HepG2 (cell line): ENCODE results near the gene MYO19. TPM values are rescaled to one million over a fixed set of nuclear protein-coding genes. Genes with fewer than 3 reads are reported as not detected.
A peak's percentile ranks its signal among the peaks of the same experiment; 100 is the strongest.

Source experiments
- ATAC-seq: fragments of 200-7000 bp; cut with Tn5 transposase; 3 replicates; pipeline ENCODE4 v1.9.1; 2020; ENCODE audit warnings: mild to moderate bottlenecking, moderate library complexity
- BruUV-seq: library from RNA; stranded (reverse); fragments of 400-500 nt; replicated peaks from 2 replicates; lab custom pipeline; 2021; lab: Mats Ljungman, UMichigan
- CTCF ChIA-PET: fragments of 300-600 bp; formaldehyde crosslinking; extraction: SDS; loops from one replicate; lab custom pipeline; 2021; ENCODE audit warnings: low total read pairs, inconsistent platforms, low intra/inter-chr PET ratio; lab: Yijun Ruan, JAX
- POLR2A ChIA-PET: fragments of 350-600 bp; sonication (Branson Sonifier 250); formaldehyde crosslinking; loops from one replicate; lab custom pipeline; 2020; ENCODE audit warnings: antibody characterized with exemption, inconsistent platforms; lab: Yijun Ruan, JAX
- DNase-seq: peaks from one replicate; pipeline ENCODE4 v3.0.0-alpha.2; 2015; ENCODE audit warnings: low spot score
- FAIRE-seq: peaks from 3 replicates; lab custom pipeline; 2011; peaks lifted over from hg19 to GRCh38; lab: Jason Lieb, UNC
- H2AFZ ChIP-seq: one replicate; pipeline ENCODE4 v1.6.1; 2011; ENCODE audit warnings: low read length, inconsistent platforms
- H3K27ac ChIP-seq: fragments of 300-600 bp; 3 replicates; pipeline ENCODE4 v1.8.0; 2011; ENCODE audit warnings: mixed run types, mild to moderate bottlenecking, mixed read lengths, low read length, inconsistent platforms; ENCODE audit not compliant: insufficient read depth; ENCODE audit errors: extremely low read length
- H3K27me3 ChIP-seq, 2 experiments: fragments of 200-600 bp in 1 of 2; 2 replicates in 1 of 2; 3 replicates in 1 of 2; pipeline versions ENCODE4 v1.6.0 to v1.8.0; 2011; ENCODE audit warnings: low read length in 2 of 2, mild to moderate bottlenecking in 2 of 2, moderate library complexity in 2 of 2, inconsistent platforms in 1 of 2; ENCODE audit not compliant: insufficient read depth in 2 of 2, control insufficient read depth in 1 of 2
- H3K36me3 ChIP-seq, 2 experiments: fragments of 200-600 bp in 1 of 2; replicated peaks in 1 of 2; 2 replicates in 1 of 2; 3 replicates in 1 of 2; pipeline versions ENCODE4 v1.5.1 to v1.8.0; 2011; ENCODE audit warnings: low read length in 2 of 2, inconsistent platforms in 1 of 2; ENCODE audit not compliant: insufficient read depth in 2 of 2, control insufficient read depth in 1 of 2
- H3K4me1 ChIP-seq: 2 replicates; pipeline ENCODE4 v1.5.1; 2012; ENCODE audit warnings: low read length, inconsistent platforms; ENCODE audit not compliant: insufficient read depth
- H3K4me2 ChIP-seq: 2 replicates; pipeline ENCODE4 v1.6.0; 2011; ENCODE audit warnings: low read depth, low read length, inconsistent platforms
- H3K4me3 ChIP-seq, 3 experiments: fragments of 200-600 bp in 1 of 3; sonication (generic), shearing (Covaris generic) in 1 of 3; replicated peaks in 1 of 3; 2 replicates each; pipeline ENCODE4 v1.5.1; 2011 to 2016; ENCODE audit warnings: low read length in 3 of 3, inconsistent platforms in 2 of 3, low read depth in 2 of 3, mild to moderate bottlenecking in 2 of 3, control low read depth in 1 of 3, mixed read lengths in 1 of 3; ENCODE audit not compliant: insufficient read depth in 1 of 3
- H3K79me2 ChIP-seq: one replicate; pipeline ENCODE4 v1.6.1; 2011; ENCODE audit warnings: low read length, inconsistent platforms; ENCODE audit not compliant: insufficient read depth
- H3K9ac ChIP-seq: 2 replicates; pipeline ENCODE4 v1.6.0; 2011; ENCODE audit warnings: mild to moderate bottlenecking, low read depth, low read length, inconsistent platforms; ENCODE audit not compliant: insufficient read depth
- H3K9me3 ChIP-seq: 2 replicates; pipeline ENCODE4 v1.5.1; 2012; ENCODE audit warnings: mild to moderate bottlenecking, low read length
- H4K20me1 ChIP-seq: 2 replicates; pipeline ENCODE4 v1.6.0; 2011; ENCODE audit warnings: inconsistent platforms, mild to moderate bottlenecking, low read length, moderate library complexity; ENCODE audit not compliant: insufficient read depth
- AGO2 ChIP-seq: fragments of 200-400 bp; formaldehyde crosslinking; optimal IDR thresholded peaks from 2 replicates; pipeline ENCODE3; 2017; ENCODE audit warnings: mild to moderate bottlenecking, low read depth, low read length, moderate library complexity
- POLR2A ChIP-seq, 2 experiments: IDR thresholded peaks; 2 replicates each; pipeline ENCODE4 v1.6.1; 2011; ENCODE audit warnings: low read depth in 2 of 2, low read length in 2 of 2, mild to moderate bottlenecking in 1 of 2, moderate library complexity in 1 of 2; ENCODE audit not compliant: insufficient read depth in 1 of 2
- RBM22 ChIP-seq: fragments of 200-400 bp; formaldehyde crosslinking; optimal IDR thresholded peaks from 2 replicates; pipeline ENCODE3; 2017; ENCODE audit warnings: mild to moderate bottlenecking, low read length, moderate library complexity
- SP2 ChIP-seq: sonication (generic); formaldehyde crosslinking; IDR thresholded peaks from 2 replicates; pipeline ENCODE4 v1.5.1; 2020; ENCODE audit warnings: mild to moderate bottlenecking, missing genetic modification reagents
- WGBS: methylation state at CpG from one replicate; pipeline ENCODE4 v1.1.6; 2017; ENCODE audit warnings: low lambda C conversion rate; 5-methylcytosine and 5-hydroxymethylcytosine counted together
- in situ Hi-C: cut with HindIII; loops from 2 replicates; pipeline ENCODE4 v1.10.0; 2017; ENCODE audit warnings: low pct_unique_long_range_greater_than_20kb; ENCODE audit not compliant: extremely low pct_ligation_motif_present
- intact Hi-C: fragments of 100-400 bp; cut with micrococcal nuclease; formaldehyde crosslinking; loops from one replicate; pipeline ENCODE4 v1.10.0; 2022; ENCODE audit not compliant: unreplicated experiment
- polyA plus RNA-seq, 8 experiments: library from polyadenylated mRNA; depleted of rRNA in 3 of 8; stranded (reverse) in 7 of 8; unstranded in 1 of 8; fragments of >200 nt; fragmentation: Illumina TruSeq in 4 of 8; extraction: Trizol in 4 of 8; gene quantifications; 2 replicates each; pipeline versions ENCODE4 v1.2.1 to v1.2.3, GENCODE V29; 2011 to 2016; ENCODE audit warnings: low read depth in 4 of 8, missing spikeins in 1 of 8, mixed read lengths in 1 of 8; ENCODE audit not compliant: insufficient read depth in 1 of 8
- total RNA-seq, 5 experiments: library from RNA; depleted of rRNA; stranded (reverse); fragments of >200 nt; fragmentation: Illumina TruSeq; extraction: Trizol; gene quantifications; 2 replicates each; pipeline ENCODE4 v1.2.3, GENCODE V29; 2016; ENCODE audit warnings: low read depth in 1 of 5
- TF ChIP-seq, protein P1 (sequence below), 2 experiments: fragments of 450-650 bp in 1 of 2; sonication (generic) in 1 of 2; formaldehyde crosslinking in 1 of 2; IDR thresholded peaks; 2 replicates each; pipeline versions ENCODE4 v1.6.1 to v1.8.0; 2016 to 2022; ENCODE audit warnings: antibody characterized with exemption in 1 of 2, mild to moderate bottlenecking in 1 of 2, missing genetic modification reagents in 1 of 2

Gene MYO19
- total and polyA plus RNA-seq, 2 of the 13 experiments (the other 11 are each of a cell fraction or from before 2014, with no cell fraction given): 75.7 to 82.3 TPM

DNA sequence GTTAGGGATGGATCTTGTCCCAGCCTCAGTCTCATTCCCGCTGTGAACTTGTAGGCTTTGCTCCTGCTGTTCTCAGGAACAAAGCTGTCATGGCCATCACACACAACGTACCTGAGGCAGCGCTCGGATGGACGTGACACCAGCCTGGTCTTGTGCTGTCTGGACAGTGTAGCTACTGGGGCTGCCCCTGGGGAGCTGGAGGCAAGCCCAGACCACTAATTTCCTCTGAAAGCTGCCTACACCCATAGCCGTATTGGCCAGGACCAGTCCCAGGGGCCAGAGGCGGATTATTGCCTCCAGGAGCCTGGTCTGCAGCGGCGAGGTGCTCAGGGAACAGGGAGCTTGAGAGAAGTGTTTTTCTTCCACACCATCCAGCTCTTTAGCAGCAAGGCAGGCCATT is 36.5 kb downstream of the MYO19 start:
- no TSS peak for BruUV-seq
- no peaks in the 10 kb centered on the region for H4K20me1 ChIP-seq
- no peaks in the 10 kb centered on the region for H3K4me1 ChIP-seq
- ChIA-PET POLR2A (interaction anchor here (1.7 kb wide), 1 partner anchor 12 kb away, joined by 5 read pairs; the partner anchor contains the start of gene ZNHIT3), CTCF (no interaction called here)
- H3K79me2 ChIP-seq: no peaks in the 10 kb centered on the region
- TF ChIP-seq RBM22 (peak; percentile 44), AGO2 (peak; percentile 28), SP2 (CRISPR knock-in tag) (no peak), POLR2A (IDR thresholded peaks at IDR 0.05; ENCODE audit: insufficient read depth in 1 of 2, low read depth in 2 of 2, low read length in 2 of 2) (peak in 1 of 2 experiments; percentile 39; a peak in 1 of 4 replicates)
- DNase-seq (no peak), ATAC-seq (no peak), FAIRE-seq (no peak)
- H2AFZ ChIP-seq: no peak overlapping the region
- H3K27ac ChIP-seq: no peak overlapping the region
- H3K9me3 ChIP-seq: no peaks in the 10 kb centered on the region
- no peaks in the 10 kb centered on the region for H3K27me3 ChIP-seq
- H3K4me2 ChIP-seq: no peak overlapping the region
- intact Hi-C loops (no loop called here), in situ Hi-C loops (loop anchor here (25.0 kb wide), 1 partner anchor 536 kb away; no protein-coding TSS in a partner anchor)
- H3K36me3 ChIP-seq: peaks cover 27 to 73% of the 10 kb centered on the region in 2 experiments
- H3K4me3 ChIP-seq: no peak overlapping the region
- H3K9ac ChIP-seq: no peak overlapping the region
- WGBS: 94% methylated on average over 8 of the region's 9 CpGs

DNA sequence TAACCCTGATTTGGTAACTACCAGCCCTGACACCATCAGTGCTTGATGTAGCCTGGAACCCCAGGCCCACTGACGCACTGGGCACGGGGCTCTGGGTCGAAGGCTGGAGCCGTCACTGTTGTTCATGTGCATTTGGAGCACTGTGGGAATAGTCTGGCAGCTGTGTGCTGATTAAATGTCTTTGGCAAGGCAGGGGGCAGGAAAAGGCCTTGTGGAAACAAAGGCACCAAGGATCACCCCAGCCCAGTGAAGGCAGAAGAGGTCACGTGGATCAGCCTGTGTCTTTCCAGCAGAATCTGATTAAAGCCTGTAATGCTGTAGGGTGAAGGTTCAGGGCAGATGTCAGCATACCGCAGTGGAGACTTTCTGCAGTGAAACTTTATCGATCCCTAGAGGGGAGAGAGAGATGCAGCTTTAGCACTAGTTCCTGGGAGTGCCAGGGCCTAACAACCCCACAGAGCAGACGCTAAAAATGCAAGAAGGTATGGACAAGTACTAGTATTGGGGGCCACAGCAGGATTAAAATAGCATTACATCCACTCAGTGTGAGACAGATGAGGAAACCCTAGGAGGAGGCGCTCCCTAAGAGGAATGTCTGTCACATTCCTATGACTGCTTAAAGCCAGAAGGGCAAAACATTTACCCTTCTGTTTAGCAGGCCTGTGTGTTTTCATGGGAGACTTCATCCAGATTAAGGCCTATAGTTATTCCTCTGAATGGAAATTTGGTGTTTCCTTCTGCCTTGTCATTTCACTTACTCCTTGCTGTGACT is 38.5 kb downstream of the MYO19 start:
- intact Hi-C loops: no loop called here
- Histone ChIP-seq H3K9me3 (no peaks in the 10 kb centered on the region), H3K9ac (no peak overlapping the region), H3K4me1 (no peaks in the 10 kb centered on the region), H3K36me3 (peaks cover 32 to 83% of the 10 kb centered on the region in 2 experiments), H3K79me2 (peaks cover 8% of the 10 kb centered on the region), H4K20me1 (no peaks in the 10 kb centered on the region), H3K27me3 (no peaks in the 10 kb centered on the region), H3K27ac (no peak overlapping the region), H2AFZ (no peak overlapping the region), H3K4me2 (no peak overlapping the region), H3K4me3 (no peak overlapping the region)
- POLR2A ChIA-PET: no interaction called here
- 100% methylated on average over 4 of the region's 9 CpGs for WGBS
- no TSS peak for BruUV-seq
- peak; percentile 17; the same call in 1 of the 3 replicates for ATAC-seq
- CTCF ChIA-PET: no interaction called here
- DNase-seq: no peak
- in situ Hi-C loops: loop anchor here (25.0 kb wide), 1 partner anchor 534 kb away; no protein-coding TSS in a partner anchor
- FAIRE-seq: no peak
- TF ChIP-seq, protein P1, sequence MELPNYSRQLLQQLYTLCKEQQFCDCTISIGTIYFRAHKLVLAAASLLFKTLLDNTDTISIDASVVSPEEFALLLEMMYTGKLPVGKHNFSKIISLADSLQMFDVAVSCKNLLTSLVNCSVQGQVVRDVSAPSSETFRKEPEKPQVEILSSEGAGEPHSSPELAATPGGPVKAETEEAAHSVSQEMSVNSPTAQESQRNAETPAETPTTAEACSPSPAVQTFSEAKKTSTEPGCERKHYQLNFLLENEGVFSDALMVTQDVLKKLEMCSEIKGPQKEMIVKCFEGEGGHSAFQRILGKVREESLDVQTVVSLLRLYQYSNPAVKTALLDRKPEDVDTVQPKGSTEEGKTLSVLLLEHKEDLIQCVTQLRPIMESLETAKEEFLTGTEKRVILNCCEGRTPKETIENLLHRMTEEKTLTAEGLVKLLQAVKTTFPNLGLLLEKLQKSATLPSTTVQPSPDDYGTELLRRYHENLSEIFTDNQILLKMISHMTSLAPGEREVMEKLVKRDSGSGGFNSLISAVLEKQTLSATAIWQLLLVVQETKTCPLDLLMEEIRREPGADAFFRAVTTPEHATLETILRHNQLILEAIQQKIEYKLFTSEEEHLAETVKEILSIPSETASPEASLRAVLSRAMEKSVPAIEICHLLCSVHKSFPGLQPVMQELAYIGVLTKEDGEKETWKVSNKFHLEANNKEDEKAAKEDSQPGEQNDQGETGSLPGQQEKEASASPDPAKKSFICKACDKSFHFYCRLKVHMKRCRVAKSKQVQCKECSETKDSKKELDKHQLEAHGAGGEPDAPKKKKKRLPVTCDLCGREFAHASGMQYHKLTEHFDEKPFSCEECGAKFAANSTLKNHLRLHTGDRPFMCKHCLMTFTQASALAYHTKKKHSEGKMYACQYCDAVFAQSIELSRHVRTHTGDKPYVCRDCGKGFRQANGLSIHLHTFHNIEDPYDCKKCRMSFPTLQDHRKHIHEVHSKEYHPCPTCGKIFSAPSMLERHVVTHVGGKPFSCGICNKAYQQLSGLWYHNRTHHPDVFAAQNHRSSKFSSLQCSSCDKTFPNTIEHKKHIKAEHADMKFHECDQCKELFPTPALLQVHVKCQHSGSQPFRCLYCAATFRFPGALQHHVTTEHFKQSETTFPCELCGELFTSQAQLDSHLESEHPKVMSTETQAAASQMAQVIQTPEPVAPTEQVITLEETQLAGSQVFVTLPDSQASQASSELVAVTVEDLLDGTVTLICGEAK (IDR thresholded peaks at IDR 0.05): no peak
- TF ChIP-seq, protein P1 (CRISPR knock-in tag; IDR thresholded peaks at IDR 0.05): peak; percentile 52; the same call in 1 of the 2 replicates
